ENCODE results near the gene XCL1.

The XCL1 gene

DNA sequence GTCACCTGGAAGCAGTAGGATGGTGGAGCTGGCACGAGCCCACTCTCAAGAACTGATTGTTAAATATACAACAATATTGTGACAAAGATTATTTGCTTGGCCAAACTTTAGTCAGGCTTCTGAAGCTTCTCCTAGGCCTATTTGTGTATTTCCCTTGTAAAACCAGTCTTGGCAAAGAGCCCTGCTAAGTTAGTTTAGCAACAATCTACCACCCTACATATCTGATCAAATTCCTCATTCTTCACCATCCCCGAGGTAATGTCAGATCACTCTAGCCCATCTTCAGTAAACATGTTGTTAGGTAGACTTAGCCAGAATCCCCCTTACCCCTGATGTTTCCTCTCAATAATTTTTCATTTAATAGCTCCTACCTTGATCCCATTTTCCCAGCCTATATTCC, 39.6 kb downstream of the XCL1 start:
- DNase-seq = no peak
- no peaks in the 10 kb centered on the region for H3K36me3 ChIP-seq (replicated peaks; ENCODE audit: insufficient read depth, low read length)
- no peaks in the 10 kb centered on the region for H3F3A ChIP-seq (ENCODE audit: insufficient read depth, low read length)
- no peak overlapping the region for H3K4me2 ChIP-seq (ENCODE audit: low read depth, low read length)
- no peak overlapping the region for H3K9ac ChIP-seq (ENCODE audit: low read length)
- H3K27me3 ChIP-seq (replicated peaks; ENCODE audit: insufficient read depth, low read length) = no peaks in the 10 kb centered on the region
- H3K4me3 ChIP-seq (ENCODE audit: low read length) = no peak overlapping the region
- no peaks in the 10 kb centered on the region for H4K20me1 ChIP-seq (ENCODE audit: insufficient read depth, low read length)
- no peaks in the 10 kb centered on the region for H3K79me2 ChIP-seq (ENCODE audit: low read length)
- H3K9me2 ChIP-seq (replicated peaks; ENCODE audit: insufficient read depth, low read length) = no peaks in the 10 kb centered on the region
- H3K9me3 ChIP-seq (replicated peaks; ENCODE audit: insufficient read depth, low read length) = no peaks in the 10 kb centered on the region
- no peak overlapping the region for H3K27ac ChIP-seq (ENCODE audit: low read length)
- TF ChIP-seq EZH2phosphoT487 (IDR thresholded peaks at IDR 0.05; ENCODE audit: low read length) (no peak), EZH2 (optimal IDR thresholded peaks at IDR 0.05; ENCODE audit: low read depth, low read length) (no peak)
- TF ChIP-seq, protein P1, sequence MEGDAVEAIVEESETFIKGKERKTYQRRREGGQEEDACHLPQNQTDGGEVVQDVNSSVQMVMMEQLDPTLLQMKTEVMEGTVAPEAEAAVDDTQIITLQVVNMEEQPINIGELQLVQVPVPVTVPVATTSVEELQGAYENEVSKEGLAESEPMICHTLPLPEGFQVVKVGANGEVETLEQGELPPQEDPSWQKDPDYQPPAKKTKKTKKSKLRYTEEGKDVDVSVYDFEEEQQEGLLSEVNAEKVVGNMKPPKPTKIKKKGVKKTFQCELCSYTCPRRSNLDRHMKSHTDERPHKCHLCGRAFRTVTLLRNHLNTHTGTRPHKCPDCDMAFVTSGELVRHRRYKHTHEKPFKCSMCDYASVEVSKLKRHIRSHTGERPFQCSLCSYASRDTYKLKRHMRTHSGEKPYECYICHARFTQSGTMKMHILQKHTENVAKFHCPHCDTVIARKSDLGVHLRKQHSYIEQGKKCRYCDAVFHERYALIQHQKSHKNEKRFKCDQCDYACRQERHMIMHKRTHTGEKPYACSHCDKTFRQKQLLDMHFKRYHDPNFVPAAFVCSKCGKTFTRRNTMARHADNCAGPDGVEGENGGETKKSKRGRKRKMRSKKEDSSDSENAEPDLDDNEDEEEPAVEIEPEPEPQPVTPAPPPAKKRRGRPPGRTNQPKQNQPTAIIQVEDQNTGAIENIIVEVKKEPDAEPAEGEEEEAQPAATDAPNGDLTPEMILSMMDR (IDR thresholded peaks at IDR 0.05; ENCODE audit: low read length) = no peak
- no peaks in the 10 kb centered on the region for H3K4me1 ChIP-seq (ENCODE audit: low read length)
- H2AFZ ChIP-seq (ENCODE audit: low read length) = no peak overlapping the region

GRCh38 chr1:168617974-168618750, 41.8 kb downstream of the XCL1 start:
- no peaks in the 10 kb centered on the region for H3K4me1 ChIP-seq (ENCODE audit: low read length)
- TF ChIP-seq, protein P1 (IDR thresholded peaks at IDR 0.05; ENCODE audit: low read length) = no peak
- TF ChIP-seq EZH2phosphoT487 (IDR thresholded peaks at IDR 0.05; ENCODE audit: low read length) = no peak
- TF ChIP-seq EZH2 (optimal IDR thresholded peaks at IDR 0.05; ENCODE audit: low read depth, low read length) = no peak
- H3K9ac ChIP-seq (ENCODE audit: low read length) = no peak overlapping the region
- no peaks in the 10 kb centered on the region for H3K36me3 ChIP-seq (replicated peaks; ENCODE audit: insufficient read depth, low read length)
- no peaks in the 10 kb centered on the region for H4K20me1 ChIP-seq (ENCODE audit: insufficient read depth, low read length)
- no peak overlapping the region for H2AFZ ChIP-seq (ENCODE audit: low read length)
- no peak overlapping the region for H3K4me3 ChIP-seq (ENCODE audit: low read length)
- no peak overlapping the region for H3K4me2 ChIP-seq (ENCODE audit: low read depth, low read length)
- no peaks in the 10 kb centered on the region for H3K79me2 ChIP-seq (ENCODE audit: low read length)
- no peak overlapping the region for H3K27ac ChIP-seq (ENCODE audit: low read length)
- H3K9me3 ChIP-seq (replicated peaks; ENCODE audit: insufficient read depth, low read length) = no peaks in the 10 kb centered on the region
- H3F3A ChIP-seq (ENCODE audit: insufficient read depth, low read length) = no peaks in the 10 kb centered on the region
- no peaks in the 10 kb centered on the region for H3K9me2 ChIP-seq (replicated peaks; ENCODE audit: insufficient read depth, low read length)
- no peaks in the 10 kb centered on the region for H3K27me3 ChIP-seq (replicated peaks; ENCODE audit: insufficient read depth, low read length)
- no peak for DNase-seq

DNA sequence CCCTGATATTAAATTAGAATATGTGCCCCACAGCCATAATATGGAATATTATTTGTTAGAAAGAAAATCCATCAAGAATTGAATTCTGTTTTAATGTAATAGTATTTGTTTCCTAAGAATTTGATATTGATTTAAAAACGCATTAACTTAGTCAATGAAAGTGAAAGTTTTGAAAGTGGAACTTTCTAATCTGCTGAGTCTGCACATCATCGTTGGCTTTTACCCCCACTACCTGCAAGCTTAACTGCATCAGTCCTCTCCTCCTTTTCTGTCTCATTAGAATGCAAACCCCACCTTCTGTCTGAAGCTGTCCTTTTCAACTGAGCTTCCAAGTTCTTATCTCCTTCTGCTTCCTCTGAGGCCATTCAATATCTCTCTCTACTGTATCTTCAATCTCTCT, 42.5 kb downstream of the XCL1 start:
- no peak overlapping the region for H3K9ac ChIP-seq (ENCODE audit: low read length)
- DNase-seq = no peak

More for the DNA sequence above, 42.5 kb downstream of the XCL1 start:
- no peaks in the 10 kb centered on the region for H3K27me3 ChIP-seq (replicated peaks; ENCODE audit: insufficient read depth, low read length)
- TF ChIP-seq EZH2phosphoT487 (IDR thresholded peaks at IDR 0.05; ENCODE audit: low read length) (no peak), EZH2 (optimal IDR thresholded peaks at IDR 0.05; ENCODE audit: low read depth, low read length) (no peak)
- TF ChIP-seq, protein P1 (IDR thresholded peaks at IDR 0.05; ENCODE audit: low read length) = no peak
- no peaks in the 10 kb centered on the region for H3K9me2 ChIP-seq (replicated peaks; ENCODE audit: insufficient read depth, low read length)
- no peak overlapping the region for H3K27ac ChIP-seq (ENCODE audit: low read length)
- no peak overlapping the region for H2AFZ ChIP-seq (ENCODE audit: low read length)
- no peaks in the 10 kb centered on the region for H3K4me1 ChIP-seq (ENCODE audit: low read length)
- no peaks in the 10 kb centered on the region for H4K20me1 ChIP-seq (ENCODE audit: insufficient read depth, low read length)
- H3K36me3 ChIP-seq (replicated peaks; ENCODE audit: insufficient read depth, low read length) = no peaks in the 10 kb centered on the region
- H3F3A ChIP-seq (ENCODE audit: insufficient read depth, low read length) = no peaks in the 10 kb centered on the region
- H3K79me2 ChIP-seq (ENCODE audit: low read length) = no peaks in the 10 kb centered on the region
- no peak overlapping the region for H3K4me2 ChIP-seq (ENCODE audit: low read depth, low read length)
- no peak overlapping the region for H3K4me3 ChIP-seq (ENCODE audit: low read length)
- H3K9me3 ChIP-seq (replicated peaks; ENCODE audit: insufficient read depth, low read length) = no peaks in the 10 kb centered on the region

Data from MM.1S (cell line).